ENCODE measurements around the gene CACNA2D4.

- TF ChIP-seq, protein P1, sequence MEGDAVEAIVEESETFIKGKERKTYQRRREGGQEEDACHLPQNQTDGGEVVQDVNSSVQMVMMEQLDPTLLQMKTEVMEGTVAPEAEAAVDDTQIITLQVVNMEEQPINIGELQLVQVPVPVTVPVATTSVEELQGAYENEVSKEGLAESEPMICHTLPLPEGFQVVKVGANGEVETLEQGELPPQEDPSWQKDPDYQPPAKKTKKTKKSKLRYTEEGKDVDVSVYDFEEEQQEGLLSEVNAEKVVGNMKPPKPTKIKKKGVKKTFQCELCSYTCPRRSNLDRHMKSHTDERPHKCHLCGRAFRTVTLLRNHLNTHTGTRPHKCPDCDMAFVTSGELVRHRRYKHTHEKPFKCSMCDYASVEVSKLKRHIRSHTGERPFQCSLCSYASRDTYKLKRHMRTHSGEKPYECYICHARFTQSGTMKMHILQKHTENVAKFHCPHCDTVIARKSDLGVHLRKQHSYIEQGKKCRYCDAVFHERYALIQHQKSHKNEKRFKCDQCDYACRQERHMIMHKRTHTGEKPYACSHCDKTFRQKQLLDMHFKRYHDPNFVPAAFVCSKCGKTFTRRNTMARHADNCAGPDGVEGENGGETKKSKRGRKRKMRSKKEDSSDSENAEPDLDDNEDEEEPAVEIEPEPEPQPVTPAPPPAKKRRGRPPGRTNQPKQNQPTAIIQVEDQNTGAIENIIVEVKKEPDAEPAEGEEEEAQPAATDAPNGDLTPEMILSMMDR (IDR thresholded peaks at IDR 0.05): no peak
- no peak for TF ChIP-seq POLR2A (IDR thresholded peaks at IDR 0.05)
Measured at GRCh38 chr12:1795221-1795784, 123.1 kb downstream of the CACNA2D4 start.
